Loucy (cell line): ENCODE results near the gene PRKD2.

ENCODE experiments used
- H2AFZ ChIP-seq: fragments of 200-600 bp; sonication (generic); 2 replicates; pipeline ENCODE4 v1.6.0; 2016; ENCODE audit warnings: antibody characterized with exemption, mild to moderate bottlenecking, low read length, moderate library complexity
- H3F3A ChIP-seq: fragments of 200-600 bp; 2 replicates; pipeline ENCODE4 v1.6.0; 2016; ENCODE audit warnings: antibody characterized with exemption, low read depth, mild to moderate bottlenecking
- H3K27me3 ChIP-seq: fragments of 200-600 bp; sonication (generic); 2 replicates; pipeline ENCODE4 v1.6.1; 2014; ENCODE audit warnings: low read length, mild to moderate bottlenecking; ENCODE audit not compliant: insufficient read depth, poor library complexity, severe bottlenecking
- H3K36me3 ChIP-seq: fragments of 200-600 bp; sonication (generic); 2 replicates; pipeline ENCODE4 v1.6.1; 2016; ENCODE audit warnings: low read length; ENCODE audit not compliant: insufficient read depth
- H3K4me1 ChIP-seq: fragments of 200-600 bp; sonication (generic); 2 replicates; pipeline ENCODE4 v1.5.1; 2014; ENCODE audit warnings: low read length, mild to moderate bottlenecking; ENCODE audit not compliant: insufficient read depth, poor library complexity, severe bottlenecking
- H3K4me2 ChIP-seq: fragments of 200-600 bp; sonication (generic); 2 replicates; pipeline ENCODE4 v1.6.0; 2014; ENCODE audit warnings: antibody characterized with exemption, low read length, low read depth, mild to moderate bottlenecking; ENCODE audit not compliant: poor library complexity, severe bottlenecking
- H3K4me3 ChIP-seq: fragments of 200-600 bp; sonication (generic); 2 replicates; pipeline ENCODE4 v1.5.1; 2014; ENCODE audit warnings: low read length, mild to moderate bottlenecking, mixed read lengths; ENCODE audit not compliant: poor library complexity, severe bottlenecking
- H3K79me2 ChIP-seq: fragments of 200-600 bp; sonication (generic); 2 replicates; pipeline ENCODE4 v1.6.1; 2014; ENCODE audit warnings: low read length; ENCODE audit not compliant: insufficient read depth
- H3K9ac ChIP-seq: fragments of 200-600 bp; sonication (generic); 2 replicates; pipeline ENCODE4 v1.6.0; 2014; ENCODE audit warnings: mild to moderate bottlenecking, low read depth, low read length, moderate library complexity; ENCODE audit not compliant: poor library complexity, severe bottlenecking
- H3K9me2 ChIP-seq: fragments of 200-600 bp; sonication (generic); replicated peaks from 2 replicates; pipeline ENCODE4 v1.6.1; 2016; ENCODE audit warnings: low read depth, low read length, mixed read lengths
- H3K9me3 ChIP-seq: fragments of 200-600 bp; sonication (generic); 2 replicates; pipeline ENCODE4 v1.6.1; 2014; ENCODE audit warnings: mild to moderate bottlenecking, antibody characterized with exemption, low read length, low read depth; ENCODE audit not compliant: insufficient read depth
- H4K20me1 ChIP-seq: fragments of 200-600 bp; sonication (generic); 2 replicates; pipeline ENCODE4 v1.6.0; 2014; ENCODE audit warnings: antibody characterized with exemption, low read length, mild to moderate bottlenecking; ENCODE audit not compliant: insufficient read depth, poor library complexity, severe bottlenecking
- EZH2phosphoT487 ChIP-seq: fragments of 200-600 bp; IDR thresholded peaks from 2 replicates; pipeline ENCODE4 v1.6.1; 2018; ENCODE audit warnings: antibody characterized with exemption, mild to moderate bottlenecking, moderate library complexity, borderline replicate concordance
- TF ChIP-seq, protein P1 (sequence below): fragments of 200-600 bp; sonication (generic); conservative IDR thresholded peaks from 2 replicates; pipeline ENCODE4 v1.5.1; 2014; ENCODE audit warnings: mild to moderate bottlenecking, antibody characterized with exemption, low read length

PRKD2 gene

DNA sequence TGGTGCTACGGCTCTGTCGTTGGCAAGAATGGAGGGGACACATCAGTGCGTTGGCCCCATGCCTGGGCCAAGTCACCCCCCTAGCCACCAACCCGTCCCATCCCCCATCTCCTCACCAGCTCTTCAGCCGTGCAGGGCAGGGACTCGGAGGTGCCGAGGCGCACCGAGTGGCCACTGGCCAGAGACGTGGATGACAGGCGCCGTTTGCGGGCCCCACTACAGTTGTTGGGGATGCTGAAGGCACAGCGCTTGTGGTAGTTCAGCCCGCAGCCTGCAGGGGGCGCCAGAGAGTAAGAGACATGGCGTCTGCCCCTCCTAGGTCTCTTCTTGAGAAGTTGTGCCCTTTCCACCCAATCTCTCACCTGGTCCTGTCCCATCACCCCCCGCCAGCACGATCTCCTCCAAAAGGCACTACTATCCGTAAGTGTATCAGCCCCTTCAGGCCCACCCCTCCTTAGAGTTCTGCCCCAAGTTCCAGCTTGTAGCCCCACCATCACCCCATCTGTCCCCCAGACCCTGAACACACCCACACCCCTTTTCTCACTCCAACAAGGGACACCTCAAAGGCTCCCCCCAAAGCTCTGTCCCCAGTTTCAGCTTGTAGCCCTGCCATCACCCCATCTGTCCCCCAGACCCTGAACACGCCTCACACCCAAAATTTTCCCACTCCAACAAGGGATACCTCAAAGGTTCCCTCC is 12.4 kb downstream of the PRKD2 start:
- peaks cover 12% of the 10 kb centered on the region for H4K20me1 ChIP-seq
- no peaks in the 10 kb centered on the region for H3K4me1 ChIP-seq
- H3K4me2 ChIP-seq, result no peak overlapping the region
- H3K9me2 ChIP-seq, result no peaks in the 10 kb centered on the region
- no peaks in the 10 kb centered on the region for H3F3A ChIP-seq
- no peaks in the 10 kb centered on the region for H3K9me3 ChIP-seq
- no peak overlapping the region for H2AFZ ChIP-seq
- no peak overlapping the region for H3K9ac ChIP-seq
- H3K27me3 ChIP-seq, result no peaks in the 10 kb centered on the region
- peaks cover 59% of the 10 kb centered on the region; the same call in 1 of the 2 replicates for H3K36me3 ChIP-seq
- H3K79me2 ChIP-seq, result peaks cover 7% of the 10 kb centered on the region; the same call in 1 of the 2 replicates
- H3K4me3 ChIP-seq, result no peak overlapping the region
- no peak for TF ChIP-seq EZH2phosphoT487
- TF ChIP-seq, protein P1, sequence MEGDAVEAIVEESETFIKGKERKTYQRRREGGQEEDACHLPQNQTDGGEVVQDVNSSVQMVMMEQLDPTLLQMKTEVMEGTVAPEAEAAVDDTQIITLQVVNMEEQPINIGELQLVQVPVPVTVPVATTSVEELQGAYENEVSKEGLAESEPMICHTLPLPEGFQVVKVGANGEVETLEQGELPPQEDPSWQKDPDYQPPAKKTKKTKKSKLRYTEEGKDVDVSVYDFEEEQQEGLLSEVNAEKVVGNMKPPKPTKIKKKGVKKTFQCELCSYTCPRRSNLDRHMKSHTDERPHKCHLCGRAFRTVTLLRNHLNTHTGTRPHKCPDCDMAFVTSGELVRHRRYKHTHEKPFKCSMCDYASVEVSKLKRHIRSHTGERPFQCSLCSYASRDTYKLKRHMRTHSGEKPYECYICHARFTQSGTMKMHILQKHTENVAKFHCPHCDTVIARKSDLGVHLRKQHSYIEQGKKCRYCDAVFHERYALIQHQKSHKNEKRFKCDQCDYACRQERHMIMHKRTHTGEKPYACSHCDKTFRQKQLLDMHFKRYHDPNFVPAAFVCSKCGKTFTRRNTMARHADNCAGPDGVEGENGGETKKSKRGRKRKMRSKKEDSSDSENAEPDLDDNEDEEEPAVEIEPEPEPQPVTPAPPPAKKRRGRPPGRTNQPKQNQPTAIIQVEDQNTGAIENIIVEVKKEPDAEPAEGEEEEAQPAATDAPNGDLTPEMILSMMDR, result peak; percentile 87

DNA sequence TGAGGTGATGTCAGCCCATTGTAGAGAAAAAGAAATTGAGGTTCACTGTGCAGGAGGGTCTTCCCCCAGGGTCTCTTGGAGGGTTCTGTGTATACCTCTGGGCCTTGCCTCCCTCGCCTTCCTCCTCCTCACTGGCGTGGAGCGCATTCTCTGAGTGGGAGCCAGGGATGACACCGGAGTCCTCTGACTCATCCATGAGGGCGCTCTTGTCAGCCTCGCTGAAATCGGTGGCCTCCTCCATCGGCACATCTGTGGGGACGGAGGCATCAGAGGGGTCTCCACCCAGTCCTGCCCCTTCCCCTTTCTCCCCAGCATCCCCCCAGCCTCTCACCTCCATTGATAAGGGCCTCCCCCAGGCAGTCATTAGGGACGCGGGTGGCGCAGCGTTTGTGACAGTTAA is 16.2 kb downstream of the PRKD2 start:
- Histone ChIP-seq H3K9me3 (no peaks in the 10 kb centered on the region), H3K9me2 (no peaks in the 10 kb centered on the region), H4K20me1 (peaks cover 23% of the 10 kb centered on the region), H3K4me3 (no peak overlapping the region), H3K4me2 (no peak overlapping the region), H3K9ac (no peak overlapping the region), H3K36me3 (peaks cover 82% of the 10 kb centered on the region), H3F3A (no peaks in the 10 kb centered on the region), H3K79me2 (peaks cover 7% of the 10 kb centered on the region; the same call in 1 of the 2 replicates), H2AFZ (no peak overlapping the region), H3K4me1 (no peaks in the 10 kb centered on the region), H3K27me3 (no peaks in the 10 kb centered on the region)
- TF ChIP-seq, protein P1, result no peak
- no peak for TF ChIP-seq EZH2phosphoT487

DNA sequence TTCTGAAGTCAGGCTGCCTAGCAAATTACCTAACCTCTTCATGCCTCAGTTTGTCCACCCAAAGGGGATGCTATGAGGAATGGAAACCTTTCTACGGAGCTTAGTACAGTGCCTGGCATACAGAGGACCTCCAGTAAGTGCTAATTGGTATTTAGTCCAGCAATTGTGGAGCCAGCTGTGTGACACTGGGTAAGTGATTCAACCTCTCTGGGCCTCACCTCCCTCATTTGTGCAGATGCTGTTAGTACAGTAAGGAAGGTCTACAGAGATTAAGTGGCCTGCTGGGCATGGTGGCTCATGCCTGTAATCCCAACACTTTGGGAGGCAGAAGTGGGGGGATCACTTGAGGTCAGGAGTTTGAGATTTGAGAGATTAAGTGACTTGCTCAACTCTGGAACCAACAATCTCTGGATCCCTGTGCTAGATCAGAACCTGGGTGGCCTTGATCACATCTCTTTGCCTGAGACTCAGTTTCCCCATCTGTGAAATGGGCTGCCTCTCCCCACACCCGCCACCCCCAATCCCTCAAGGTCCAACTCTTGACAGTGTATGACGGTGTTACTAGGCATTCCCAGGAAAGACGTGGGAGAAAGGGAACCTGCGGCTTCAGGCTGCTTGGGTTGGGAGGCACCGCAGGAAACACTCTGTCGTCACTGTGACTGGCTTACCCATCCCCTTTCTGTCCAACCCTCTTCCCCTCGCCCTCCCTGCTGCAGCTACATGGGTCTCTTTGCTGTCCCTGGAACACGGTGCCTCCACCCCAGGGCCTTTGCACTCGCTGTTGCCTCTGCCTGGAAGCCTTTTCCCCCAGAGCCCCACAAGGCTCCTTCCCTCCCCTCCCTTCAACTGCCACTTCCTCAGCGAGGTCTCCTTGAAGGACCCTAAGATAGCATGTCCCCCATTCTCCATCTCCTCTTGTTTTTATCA is 18.3 kb downstream of the PRKD2 start:
- Histone ChIP-seq H4K20me1 (peaks cover 10% of the 10 kb centered on the region), H3F3A (no peaks in the 10 kb centered on the region), H3K4me1 (no peaks in the 10 kb centered on the region), H3K9ac (no peak overlapping the region), H2AFZ (no peak overlapping the region), H3K79me2 (no peaks in the 10 kb centered on the region), H3K9me3 (no peaks in the 10 kb centered on the region), H3K4me3 (no peak overlapping the region), H3K4me2 (no peak overlapping the region), H3K36me3 (peaks cover 88% of the 10 kb centered on the region), H3K9me2 (no peaks in the 10 kb centered on the region), H3K27me3 (no peaks in the 10 kb centered on the region)
- no peak for TF ChIP-seq EZH2phosphoT487
- TF ChIP-seq, protein P1, result no peak
